Right renal pelvis (tissue), 4 donors: ENCODE data around the gene ARMS2. TPM values are rescaled to one million over a fixed set of nuclear protein-coding genes. Genes with fewer than 3 reads are reported as not detected.

Source experiments
- DNase-seq, 4 donors: peaks; one replicate each; pipeline ENCODE4 v3.0.0-alpha.2; 2013; ENCODE audit warnings: low read depth in 4 of 4, low spot score in 3 of 4, missing footprints in 1 of 4
- polyA plus RNA-seq, 4 donors: library from polyadenylated mRNA; unstranded; fragments of 120-200 nt; gene quantifications; one replicate each; pipeline ENCODE4 v1.2.1, GENCODE V29; 2013; ENCODE audit not compliant: insufficient read length in 4 of 4

Gene ARMS2
- polyA plus RNA-seq, 4 donors = 0.21 to 0.67 (median 0.28) TPM; not detected in 1

GRCh38 chr10:122450353-122450990, 4.0 kb upstream of the ARMS2 start:
- DNase-seq = no peak

- DNase-seq = no peak
Observed at GRCh38 chr10:122454071-122454470, 382 bp upstream of the ARMS2 start.

- DNase-seq = no peak
Observed at GRCh38 chr10:122455376-122456079, 1.1 kb downstream of the ARMS2 start.

- no peak for DNase-seq
Observed at GRCh38 chr10:122457934-122458333, 3.5 kb downstream of the ARMS2 start.

GRCh38 chr10:122458693-122459092, 4.2 kb downstream of the ARMS2 start:
- no peak for DNase-seq

GRCh38 chr10:122459561-122460273, 5.3 kb downstream of the ARMS2 start:
- DNase-seq = no peak

- no peak for DNase-seq
Observed at GRCh38 chr10:122460891-122461293, 6.4 kb downstream of the ARMS2 start.

GRCh38 chr10:122461367-122461728, 6.9 kb downstream of the ARMS2 start, which contains the start of gene HTRA1:
Gene HTRA1 (plus strand): TSS chr10:122461553. CDS start chr10:122461653, 100 bp downstream.
- DNase-seq = no peak

GRCh38 chr10:122461729-122462532, 7.5 kb downstream of the ARMS2 start:
- DNase-seq = no peak

GRCh38 chr10:122462533-122463465, 8.3 kb downstream of the ARMS2 start:
- DNase-seq = no peak

GRCh38 chr10:122463466-122464249, 9.2 kb downstream of the ARMS2 start:
- no peak for DNase-seq

GRCh38 chr10:122464250-122464510, 9.7 kb downstream of the ARMS2 start:
- no peak for DNase-seq

- DNase-seq = no peak
Observed at GRCh38 chr10:122464586-122464985, 10.1 kb downstream of the ARMS2 start.

- no peak for DNase-seq
Observed at GRCh38 chr10:122465401-122466040, 11.1 kb downstream of the ARMS2 start.

GRCh38 chr10:122466951-122467381, 12.5 kb downstream of the ARMS2 start:
- DNase-seq = no peak

- no peak for DNase-seq
Observed at GRCh38 chr10:122467701-122468100, 13.2 kb downstream of the ARMS2 start.

GRCh38 chr10:122468307-122468925, 14.0 kb downstream of the ARMS2 start:
- DNase-seq = no peak
